HG03108 (cell line): Measurements from ENCODE around the gene CREB3L1.
A peak's percentile ranks its signal among the peaks of the same experiment; 100 is the strongest.
"Not testable (repeated sequence)": the region's sequence is repeated elsewhere in the genome, so short reads cannot be mapped to it uniquely, and the experiment has no call there.

Experiments used
- ATAC-seq: cut with Tn5 transposase; IDR thresholded peaks from one replicate; pipeline ENCODE4 v1.9.1; 2021; ENCODE audit warnings: moderate library complexity; ENCODE audit not compliant: unreplicated experiment

CREB3L1 gene

GRCh38 chr11:46295312-46296058, 18.0 kb downstream of the CREB3L1 start:
- ATAC-seq: peak; percentile 49

- no peak for ATAC-seq
Measured at GRCh38 chr11:46296059-46296527, 18.6 kb downstream of the CREB3L1 start.

GRCh38 chr11:46296528-46297448, 19.3 kb downstream of the CREB3L1 start:
- ATAC-seq: no peak

DNA sequence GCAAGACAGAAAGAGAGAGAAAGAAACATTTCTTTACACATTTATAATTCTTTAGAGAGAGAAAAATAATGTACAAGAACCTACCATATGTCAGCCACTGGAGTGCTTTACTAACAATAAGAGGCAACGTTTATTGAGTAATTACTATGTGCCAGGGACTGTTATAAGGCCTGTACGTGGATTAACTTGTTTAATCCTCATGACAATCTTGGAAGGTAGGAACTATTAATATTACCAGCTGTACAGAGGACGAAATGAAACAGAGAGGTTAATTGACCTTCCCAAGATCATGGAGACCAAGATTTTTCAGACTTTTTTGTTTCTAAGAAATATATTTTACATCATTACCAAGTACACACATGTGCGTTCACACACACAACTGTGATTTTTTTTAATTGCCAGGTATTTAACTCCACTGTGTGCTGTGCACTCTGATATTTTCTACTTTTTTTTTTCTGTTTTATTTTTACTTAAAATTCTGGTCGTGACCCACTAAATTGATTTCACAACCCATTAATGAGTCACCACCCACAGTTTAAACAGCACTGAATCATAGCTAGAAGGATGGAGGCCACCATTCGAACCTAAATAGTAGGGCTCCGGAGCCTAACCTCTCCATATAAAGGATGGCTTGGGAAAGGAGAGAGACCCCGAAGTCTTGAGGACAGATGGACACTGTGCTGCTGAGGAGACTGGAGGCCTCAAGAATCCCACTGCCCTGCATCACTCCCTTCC, 21.4 kb downstream of the CREB3L1 start:
- ATAC-seq: no peak

DNA sequence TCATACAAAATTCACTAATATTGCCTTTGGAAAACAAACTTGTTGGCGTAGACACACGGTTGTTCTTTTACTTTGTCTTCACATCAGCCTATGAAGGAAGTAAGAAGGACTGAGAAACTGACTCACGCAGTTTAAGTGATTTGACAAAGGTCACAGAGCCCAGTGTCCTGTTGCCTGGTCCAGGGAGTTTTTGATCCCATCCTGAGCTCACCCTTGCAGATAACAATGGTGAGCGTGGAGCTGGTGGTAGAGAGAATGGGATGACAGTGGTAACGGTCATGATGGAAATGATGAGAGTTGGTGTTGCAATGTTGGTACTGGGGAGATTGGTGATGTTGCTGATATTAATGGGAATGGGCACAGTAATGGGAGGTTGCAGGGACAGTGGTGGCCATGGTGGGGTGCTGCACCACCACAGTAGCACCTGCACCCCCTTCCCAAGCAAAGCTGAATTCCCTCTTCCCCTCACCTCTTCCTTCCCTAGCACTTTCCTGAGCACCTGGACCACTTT, 22.0 kb downstream of the CREB3L1 start:
- ATAC-seq: no peak

DNA sequence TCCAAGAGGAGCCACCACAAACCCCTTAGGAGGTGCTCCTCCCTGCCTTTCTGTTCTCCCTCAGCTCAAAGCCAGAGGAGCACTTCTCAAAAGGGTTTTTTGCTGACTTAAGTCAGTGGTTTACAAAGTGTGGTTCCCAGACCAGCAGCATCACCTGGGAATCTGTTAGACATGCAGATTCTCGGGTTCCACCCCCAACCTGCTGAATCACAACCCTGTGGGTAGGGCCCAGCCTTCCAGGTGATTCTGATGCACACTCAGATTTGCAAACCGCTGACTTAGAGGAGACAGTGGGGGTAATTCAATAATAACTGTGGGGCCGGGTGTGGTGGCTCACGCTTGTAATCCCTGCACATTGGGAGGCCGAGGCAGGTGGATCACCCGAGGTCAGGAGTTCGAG, 22.8 kb downstream of the CREB3L1 start:
- no peak for ATAC-seq

- peak; percentile 87 for ATAC-seq
Measured at GRCh38 chr11:46302866-46303265, 25.4 kb downstream of the CREB3L1 start.

DNA sequence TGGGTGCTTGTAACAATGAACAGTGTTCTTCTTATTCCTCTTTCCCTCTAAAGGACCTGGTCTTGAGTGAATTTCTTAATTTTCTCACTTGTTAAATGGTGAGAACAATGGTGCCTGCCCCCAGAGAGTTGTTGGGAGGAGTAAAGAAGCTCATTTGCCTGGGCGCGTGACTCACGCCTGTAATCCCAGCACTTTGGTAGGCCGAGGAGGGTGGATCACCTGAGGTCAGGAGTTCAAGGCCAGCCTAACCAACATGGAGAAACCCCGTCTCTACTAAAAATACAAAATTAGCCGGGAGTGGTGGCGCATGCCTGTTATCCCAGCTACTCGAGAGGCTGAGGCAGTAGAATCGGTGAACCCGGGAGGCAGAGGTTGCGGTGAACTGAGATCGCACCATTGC, 26.6 kb downstream of the CREB3L1 start:
- not testable (repeated sequence) for ATAC-seq

DNA sequence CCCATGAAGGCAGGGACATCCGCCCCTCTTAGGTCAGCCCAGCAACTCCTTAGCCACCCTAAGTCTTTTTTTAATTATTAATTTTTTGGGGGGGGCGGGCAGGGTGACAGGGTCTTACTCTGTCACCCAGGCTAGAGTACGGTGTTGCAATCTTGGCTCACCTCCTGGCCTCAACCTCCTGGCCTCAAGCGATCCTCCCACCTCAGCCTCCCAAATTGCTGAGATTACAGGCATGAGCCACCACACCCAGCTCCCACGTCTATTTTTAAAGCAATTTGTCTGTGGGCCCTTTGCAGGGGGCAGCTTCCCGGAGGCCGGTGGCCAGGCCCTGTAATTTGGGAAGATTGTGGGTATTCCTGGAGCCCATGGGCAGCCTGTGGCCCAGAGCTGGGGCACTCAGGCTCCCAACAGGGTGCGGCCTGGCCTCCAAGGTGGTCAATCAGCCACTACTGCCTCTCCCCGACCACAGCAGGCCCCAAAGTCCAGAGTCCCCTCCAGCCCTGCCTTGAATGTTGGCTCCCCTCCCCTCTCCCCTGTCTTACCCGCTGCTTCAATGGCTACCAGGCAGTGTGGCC, 27.2 kb downstream of the CREB3L1 start:
- ATAC-seq: no peak

DNA sequence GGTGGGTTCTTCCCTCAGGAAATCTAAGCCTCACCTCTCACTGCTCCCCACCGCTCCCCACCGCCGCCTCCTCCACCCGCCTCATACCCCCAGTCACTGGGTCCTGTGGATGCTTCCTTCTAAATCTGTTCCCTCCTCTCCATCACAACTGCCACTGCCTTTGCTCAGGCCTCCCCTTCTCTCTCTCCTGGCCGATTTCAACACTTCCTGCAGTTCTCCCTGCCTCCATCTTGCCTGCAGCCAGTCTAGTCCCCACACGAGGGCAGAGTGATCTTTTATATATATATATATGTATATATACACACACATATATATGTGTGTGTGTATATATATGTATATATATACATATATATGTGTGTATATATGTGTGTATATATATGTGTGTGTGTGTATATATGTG, 27.8 kb downstream of the CREB3L1 start:
- no peak for ATAC-seq

DNA sequence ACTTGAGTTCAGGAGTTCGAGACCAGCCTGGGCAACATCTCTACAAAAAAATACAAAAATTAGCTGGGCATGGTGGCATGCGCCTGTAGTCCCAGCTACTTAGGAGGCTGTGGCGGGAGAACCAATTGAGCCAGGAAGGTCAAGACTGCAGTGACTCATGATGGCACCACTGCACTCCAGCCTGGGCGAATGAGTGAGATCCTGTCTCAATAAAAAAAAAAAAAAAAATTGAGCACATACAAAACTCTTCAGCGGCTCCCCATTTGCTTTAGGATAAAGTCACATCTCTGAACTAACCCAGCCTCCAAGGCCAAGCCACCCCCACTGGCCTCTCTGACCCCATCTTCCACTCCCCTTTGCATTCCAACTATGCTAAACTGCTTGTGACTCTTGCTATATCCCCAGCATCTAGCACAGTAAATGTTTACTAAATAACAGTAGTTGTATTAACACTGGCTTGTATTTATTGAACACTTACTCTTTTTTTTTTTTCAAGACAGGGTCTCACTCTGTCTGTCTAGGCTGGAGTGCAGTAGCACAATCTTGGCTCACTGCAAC, 28.9 kb downstream of the CREB3L1 start:
- no peak for ATAC-seq

GRCh38 chr11:46307369-46307768, 29.9 kb downstream of the CREB3L1 start:
- no peak for ATAC-seq

- ATAC-seq: no peak
Measured at GRCh38 chr11:46307785-46308341, 30.4 kb downstream of the CREB3L1 start.

DNA sequence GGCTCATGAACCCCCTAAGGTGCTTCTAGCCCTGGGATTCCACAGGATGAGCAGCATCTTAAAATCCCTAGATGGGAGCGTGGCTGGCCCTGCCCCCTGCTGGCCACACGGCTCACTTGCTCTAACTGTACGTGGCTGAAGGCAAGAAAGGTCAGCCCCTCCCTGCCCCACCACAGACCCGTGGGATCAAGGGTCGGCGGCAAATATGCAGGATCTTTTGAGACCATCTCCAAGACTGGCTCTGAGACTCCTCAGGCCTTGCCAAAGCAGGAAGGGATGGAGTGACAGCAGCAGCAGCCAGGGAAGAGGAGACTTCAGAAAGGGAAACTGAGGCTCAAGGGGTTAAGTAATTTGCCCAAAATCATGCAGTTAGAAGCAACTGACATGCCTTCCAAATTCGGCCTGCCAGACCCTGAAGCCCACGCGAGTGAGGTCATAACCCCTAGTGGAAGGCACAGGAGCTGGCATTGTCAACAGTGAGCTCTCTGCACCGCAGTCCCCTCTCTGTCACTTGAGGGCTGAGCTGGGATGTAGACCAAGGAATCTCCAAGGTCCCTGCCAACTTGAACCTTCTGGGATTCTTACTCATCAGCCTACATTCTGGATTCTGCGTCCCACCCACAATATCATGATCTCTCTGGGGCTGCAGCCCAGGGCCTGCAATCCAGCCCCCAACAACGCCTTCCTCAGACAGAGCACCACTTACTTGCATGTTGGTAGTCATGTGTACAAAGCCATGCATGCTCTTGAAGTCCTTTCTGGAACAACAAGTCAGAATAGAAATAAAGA, 31.4 kb downstream of the CREB3L1 start:
- ATAC-seq: no peak

GRCh38 chr11:46309814-46310259, 32.4 kb downstream of the CREB3L1 start:
- ATAC-seq: no peak

- ATAC-seq: no peak
Measured at GRCh38 chr11:46315033-46315738, 37.7 kb downstream of the CREB3L1 start.

- ATAC-seq: no peak
Measured at GRCh38 chr11:46315783-46316563, 38.5 kb downstream of the CREB3L1 start.

DNA sequence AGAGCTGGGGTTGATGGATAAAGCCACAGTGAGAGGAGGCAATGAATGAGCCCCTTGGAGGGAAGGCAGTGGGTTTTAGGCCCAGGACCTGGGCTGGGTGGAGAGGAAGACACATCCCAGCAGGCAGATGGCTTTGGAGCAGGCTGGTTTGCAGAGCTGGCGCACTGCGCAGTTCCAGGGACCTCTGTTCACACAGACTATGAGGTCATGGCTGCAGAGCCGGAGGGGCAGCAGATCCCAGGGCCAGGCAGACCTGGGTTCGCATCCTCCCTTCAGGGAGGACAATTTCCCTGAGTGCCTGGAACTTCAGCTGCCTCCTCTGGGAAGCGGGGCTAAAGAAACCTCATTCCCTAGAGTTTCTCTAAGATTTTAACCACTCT, 41.6 kb downstream of the CREB3L1 start:
- ATAC-seq: no peak
